Mucosa of rectum (tissue), 2 donors: Measurements from ENCODE around the gene SZRD1.

Experiments
- H3K27ac ChIP-seq, 2 donors: one replicate each; pipeline ENCODE4 v1.7.0; 2013; ENCODE audit warnings: inconsistent platforms in 2 of 2, low read depth in 2 of 2, low read length in 2 of 2
- H3K27me3 ChIP-seq, 2 donors: one replicate each; pipeline ENCODE4 v1.7.0; 2013; ENCODE audit warnings: low read length in 2 of 2; ENCODE audit not compliant: control insufficient read depth in 2 of 2, insufficient read depth in 2 of 2
- H3K36me3 ChIP-seq, 2 donors: one replicate each; pipeline ENCODE4 v1.7.0; 2013; ENCODE audit warnings: low read length in 2 of 2; ENCODE audit not compliant: control insufficient read depth in 2 of 2, insufficient read depth in 2 of 2
- H3K4me1 ChIP-seq, 2 donors: one replicate each; pipeline ENCODE4 v1.7.0; 2013; ENCODE audit warnings: low read length in 2 of 2, mild to moderate bottlenecking in 1 of 2; ENCODE audit not compliant: control insufficient read depth in 2 of 2, insufficient read depth in 2 of 2
- H3K4me3 ChIP-seq, 2 donors: one replicate each; pipeline ENCODE4 v1.7.0; 2013; ENCODE audit warnings: low read length in 2 of 2
- H3K9ac ChIP-seq, 2 donors: one replicate each; pipeline ENCODE4 v1.7.0; 2013; ENCODE audit warnings: low read length in 2 of 2, low read depth in 1 of 2, mild to moderate bottlenecking in 1 of 2
- H3K9me3 ChIP-seq, 2 donors: one replicate each; pipeline ENCODE4 v1.7.0; 2013; ENCODE audit warnings: low read length in 2 of 2; ENCODE audit not compliant: control insufficient read depth in 2 of 2
- donor health status: healthy.
- donor health status: Normal muscosa, but diverticular disease.

Gene SZRD1

DNA sequence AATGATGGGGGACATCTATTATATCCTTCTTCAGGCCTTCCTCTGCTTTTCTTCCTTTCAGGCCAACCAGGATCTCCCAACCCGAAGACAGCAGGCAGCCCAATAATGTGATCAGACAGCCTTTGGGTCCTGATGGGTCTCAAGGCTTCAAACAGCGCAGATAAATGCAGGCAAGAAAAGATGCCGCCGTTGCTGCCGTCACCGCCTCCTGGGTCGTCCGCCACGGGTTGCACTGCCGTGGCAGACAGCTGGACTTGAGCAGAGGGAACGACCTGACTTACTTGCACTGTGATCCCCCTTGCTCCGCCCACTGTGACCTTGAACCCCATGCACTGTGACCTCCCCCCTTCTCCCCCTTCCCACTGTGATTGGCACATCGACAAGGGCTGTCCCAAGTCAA lies 27.9 kb downstream of the SZRD1 start:
- H3K36me3 ChIP-seq = peaks cover 28 to 46% of the 10 kb centered on the region in 2 donors
- H3K9ac ChIP-seq = no peak overlapping the region
- H3K4me3 ChIP-seq = no peak overlapping the region
- peaks cover 0 to 6% of the 10 kb centered on the region in 2 donors for H3K4me1 ChIP-seq
- H3K27ac ChIP-seq = no peak overlapping the region
- H3K9me3 ChIP-seq = no peaks in the 10 kb centered on the region
- H3K27me3 ChIP-seq = no peaks in the 10 kb centered on the region

DNA sequence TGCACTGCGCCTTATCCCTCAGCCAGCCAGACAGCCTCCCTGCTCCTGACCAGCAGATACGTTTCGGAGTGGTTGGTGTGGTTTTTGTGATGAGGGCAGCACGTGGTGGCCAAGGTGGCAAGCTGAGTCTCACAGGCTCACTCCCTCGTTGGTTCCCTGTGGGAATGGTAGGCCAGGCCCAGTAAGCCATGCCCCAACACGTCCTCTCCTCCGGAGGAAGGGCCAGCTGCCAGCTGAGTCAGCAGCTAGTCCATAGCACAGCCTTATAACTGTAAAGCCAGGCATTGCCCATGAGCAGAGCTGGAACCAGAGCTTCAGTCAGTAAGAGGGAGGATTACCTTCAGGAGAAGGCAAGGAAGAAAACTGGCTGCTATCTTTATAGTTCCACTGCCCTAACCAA lies 29.5 kb downstream of the SZRD1 start:
- H3K4me1 ChIP-seq = peaks cover 0 to 3% of the 10 kb centered on the region in 2 donors
- H3K9ac ChIP-seq = no peak overlapping the region
- no peaks in the 10 kb centered on the region for H3K9me3 ChIP-seq
- H3K27me3 ChIP-seq = no peaks in the 10 kb centered on the region
- H3K36me3 ChIP-seq = peaks cover 28 to 46% of the 10 kb centered on the region in 2 donors
- no peak overlapping the region for H3K27ac ChIP-seq
- H3K4me3 ChIP-seq = no peak overlapping the region

DNA sequence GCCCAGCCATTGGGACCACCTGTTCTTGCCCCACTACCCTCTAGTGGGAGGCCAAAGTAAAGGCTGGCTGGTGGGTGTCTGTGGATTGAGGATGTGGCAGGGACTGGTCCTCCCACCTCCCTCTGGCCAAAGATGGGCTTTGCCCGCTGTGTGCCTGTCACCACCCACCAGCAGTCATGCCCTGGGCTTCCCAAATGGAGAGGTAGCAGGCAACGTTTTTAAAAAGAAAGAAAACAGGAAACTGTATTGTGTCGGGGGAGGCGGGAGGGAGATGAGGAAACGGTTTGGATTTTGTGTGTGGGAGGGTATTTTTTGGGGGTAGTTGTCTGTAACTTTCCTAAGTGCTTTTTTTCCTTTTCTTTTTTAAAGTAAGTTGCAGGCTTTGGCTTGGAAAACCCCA lies 30.1 kb downstream of the SZRD1 start:
- Histone ChIP-seq H3K36me3 (peaks cover 28 to 46% of the 10 kb centered on the region in 2 donors), H3K27ac (no peak overlapping the region), H3K9ac (no peak overlapping the region), H3K27me3 (no peaks in the 10 kb centered on the region), H3K4me1 (peaks cover 0 to 2% of the 10 kb centered on the region in 2 donors), H3K4me3 (no peak overlapping the region), H3K9me3 (no peaks in the 10 kb centered on the region)

DNA sequence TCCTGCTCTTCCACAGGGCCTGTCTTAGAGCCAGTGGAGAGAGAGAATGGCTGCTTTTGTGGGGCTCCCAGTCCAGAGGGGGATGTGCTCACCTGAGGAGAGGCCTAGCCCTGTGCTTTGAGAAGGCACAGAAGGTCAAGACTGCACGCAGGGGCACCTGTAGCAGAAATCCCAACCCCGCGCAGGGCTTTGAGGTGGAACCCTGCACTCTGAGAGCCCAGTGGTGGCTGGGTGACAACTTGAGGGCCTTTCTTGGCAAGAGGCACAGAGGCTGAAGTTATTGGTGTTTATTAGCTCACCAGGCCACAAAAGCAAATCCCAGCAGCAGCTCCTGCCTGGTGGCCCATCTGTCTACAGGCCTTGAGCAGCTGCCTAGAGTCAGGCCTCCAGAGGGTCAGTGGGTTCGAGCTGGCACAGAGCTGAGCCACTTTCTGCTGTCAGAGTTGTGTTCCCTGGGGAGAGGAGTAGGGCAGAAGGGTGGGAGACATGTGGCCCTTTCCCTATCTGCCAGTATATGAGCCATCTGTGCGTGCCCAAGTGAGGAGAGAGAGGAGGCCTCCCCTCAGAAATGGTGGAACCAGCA lies 31.4 kb downstream of the SZRD1 start:
- Histone ChIP-seq H3K27me3 (no peaks in the 10 kb centered on the region), H3K4me3 (no peak overlapping the region), H3K27ac (no peak overlapping the region), H3K4me1 (peaks cover 0 to 2% of the 10 kb centered on the region in 2 donors), H3K36me3 (peaks cover 24 to 44% of the 10 kb centered on the region in 2 donors), H3K9me3 (no peaks in the 10 kb centered on the region), H3K9ac (no peak overlapping the region)

DNA sequence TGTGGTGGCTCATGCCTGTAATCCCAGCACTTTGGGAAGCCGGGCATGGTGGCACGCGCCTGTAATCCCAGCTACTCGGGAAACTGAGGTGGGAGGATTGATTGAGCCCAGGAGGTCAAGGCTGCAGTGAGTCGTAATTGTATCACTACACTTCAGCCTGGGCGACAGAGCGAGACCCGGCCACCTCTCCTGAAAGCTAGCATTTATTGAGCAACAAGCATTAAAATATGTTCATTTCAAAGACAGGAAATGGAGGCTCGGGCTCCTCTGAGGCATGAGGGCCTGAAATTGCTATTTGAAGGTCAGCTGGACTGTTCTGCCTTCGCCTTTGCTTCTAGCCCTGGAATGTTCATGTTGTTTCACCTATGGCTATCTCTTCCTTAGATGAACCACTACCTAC lies 35.7 kb downstream of the SZRD1 start:
- no peaks in the 10 kb centered on the region for H3K4me1 ChIP-seq
- H3K27me3 ChIP-seq = no peaks in the 10 kb centered on the region
- no peak overlapping the region for H3K27ac ChIP-seq
- no peak overlapping the region for H3K9ac ChIP-seq
- peaks cover 4 to 6% of the 10 kb centered on the region in 2 donors for H3K36me3 ChIP-seq
- H3K9me3 ChIP-seq = no peaks in the 10 kb centered on the region
- no peak overlapping the region for H3K4me3 ChIP-seq

DNA sequence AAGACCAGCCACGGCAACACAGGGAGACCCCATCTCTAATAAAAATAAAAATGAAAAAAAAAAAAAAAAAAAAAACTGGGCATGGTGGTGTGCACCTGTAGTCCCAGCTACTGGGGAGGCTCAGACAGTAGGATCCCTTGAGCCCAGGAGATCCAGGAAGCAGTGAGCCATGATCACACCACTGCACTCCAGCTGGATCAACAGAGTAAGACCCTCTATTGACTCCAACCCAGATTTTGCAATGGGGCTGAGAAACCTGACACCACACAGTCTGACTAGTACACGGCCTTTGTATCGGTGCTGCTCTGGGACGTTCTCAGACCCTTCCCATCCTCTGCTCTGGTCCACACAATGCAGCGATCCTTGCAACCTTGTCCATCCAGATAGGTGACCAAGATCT lies 38.4 kb downstream of the SZRD1 start:
- Histone ChIP-seq H3K27ac (no peak overlapping the region), H3K4me3 (no peak overlapping the region), H3K4me1 (no peaks in the 10 kb centered on the region), H3K9ac (no peak overlapping the region), H3K9me3 (no peaks in the 10 kb centered on the region), H3K36me3 (no peaks in the 10 kb centered on the region), H3K27me3 (no peaks in the 10 kb centered on the region)

DNA sequence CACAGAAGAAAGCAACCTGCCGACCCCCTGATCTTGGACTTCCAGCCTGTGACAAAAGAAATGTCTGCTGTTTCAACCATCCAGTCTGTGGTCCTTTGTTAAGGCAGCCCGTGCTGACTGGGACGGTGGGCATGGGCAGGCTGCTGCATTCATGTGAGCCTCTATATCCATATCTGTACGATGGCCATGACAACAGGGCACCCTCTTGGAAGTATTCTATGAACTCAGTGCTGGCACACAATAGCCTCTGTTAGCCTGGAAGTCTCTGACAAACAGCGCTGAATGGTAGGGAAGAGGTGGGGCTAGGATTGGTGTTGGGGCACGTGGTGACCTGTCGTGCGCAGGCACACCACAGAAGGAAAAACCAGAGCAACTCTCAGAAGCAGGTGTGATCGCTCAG lies 39.8 kb downstream of the SZRD1 start:
- Histone ChIP-seq H3K4me1 (no peaks in the 10 kb centered on the region), H3K27me3 (no peaks in the 10 kb centered on the region), H3K27ac (no peak overlapping the region), H3K9ac (no peak overlapping the region), H3K36me3 (no peaks in the 10 kb centered on the region), H3K9me3 (no peaks in the 10 kb centered on the region), H3K4me3 (no peak overlapping the region)

DNA sequence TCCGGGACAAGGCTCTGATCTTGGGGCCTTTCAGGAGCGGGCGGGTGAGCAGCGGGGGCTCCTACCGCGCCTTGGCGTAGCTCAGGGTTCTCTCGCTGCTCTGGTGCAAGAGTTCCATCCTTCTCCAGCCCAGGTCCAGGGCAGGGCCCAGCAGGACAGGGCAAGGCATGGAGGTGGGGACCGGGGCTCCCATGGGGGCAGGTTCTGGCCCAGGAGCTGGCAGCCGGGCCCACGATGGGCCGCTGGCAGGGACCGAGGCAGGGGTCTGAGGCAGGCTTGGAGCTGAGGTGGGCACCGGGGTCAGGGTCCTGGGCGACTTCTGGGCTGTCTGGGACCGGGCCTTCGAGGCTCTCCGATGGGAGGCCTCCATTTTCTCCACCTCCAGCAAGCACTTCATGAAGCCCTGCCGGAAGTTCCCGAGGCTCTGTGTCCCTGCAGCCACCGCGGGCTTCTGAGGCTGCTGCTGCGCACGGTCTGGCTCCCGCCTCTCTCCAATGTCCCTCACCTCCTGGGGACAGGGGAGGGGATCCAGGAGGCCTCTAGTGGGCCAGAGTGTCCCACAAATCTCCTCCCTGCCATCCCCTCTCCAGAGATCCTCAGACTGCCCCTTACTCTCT lies 42.6 kb downstream of the SZRD1 start:
- H3K4me1 ChIP-seq = no peaks in the 10 kb centered on the region
- no peak overlapping the region for H3K27ac ChIP-seq
- no peaks in the 10 kb centered on the region for H3K36me3 ChIP-seq
- H3K9me3 ChIP-seq = no peaks in the 10 kb centered on the region
- no peak overlapping the region for H3K4me3 ChIP-seq
- no peaks in the 10 kb centered on the region for H3K27me3 ChIP-seq
- no peak overlapping the region for H3K9ac ChIP-seq

DNA sequence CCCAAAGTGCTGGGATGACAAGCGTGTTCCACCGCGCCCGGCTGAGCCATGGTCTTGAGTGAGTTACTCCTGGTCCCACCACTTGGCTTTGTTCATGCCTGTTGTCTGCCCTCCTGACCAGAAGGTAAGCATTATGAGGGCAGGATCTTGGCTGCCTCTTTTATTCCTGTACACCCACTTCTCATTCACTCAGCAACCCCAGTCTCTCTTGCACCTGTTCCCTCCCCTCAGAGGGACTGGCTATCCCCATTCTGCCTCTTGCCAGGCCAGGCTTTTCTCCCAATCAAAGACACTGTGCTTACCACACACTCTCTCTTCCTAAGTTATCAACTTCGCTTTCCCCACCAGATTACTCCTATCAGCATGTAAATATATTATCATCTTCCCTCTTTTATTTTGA lies 43.8 kb downstream of the SZRD1 start:
- Histone ChIP-seq H3K4me3 (no peak overlapping the region), H3K27ac (no peak overlapping the region), H3K9ac (no peak overlapping the region), H3K4me1 (no peaks in the 10 kb centered on the region), H3K36me3 (no peaks in the 10 kb centered on the region), H3K9me3 (no peaks in the 10 kb centered on the region), H3K27me3 (no peaks in the 10 kb centered on the region)

DNA sequence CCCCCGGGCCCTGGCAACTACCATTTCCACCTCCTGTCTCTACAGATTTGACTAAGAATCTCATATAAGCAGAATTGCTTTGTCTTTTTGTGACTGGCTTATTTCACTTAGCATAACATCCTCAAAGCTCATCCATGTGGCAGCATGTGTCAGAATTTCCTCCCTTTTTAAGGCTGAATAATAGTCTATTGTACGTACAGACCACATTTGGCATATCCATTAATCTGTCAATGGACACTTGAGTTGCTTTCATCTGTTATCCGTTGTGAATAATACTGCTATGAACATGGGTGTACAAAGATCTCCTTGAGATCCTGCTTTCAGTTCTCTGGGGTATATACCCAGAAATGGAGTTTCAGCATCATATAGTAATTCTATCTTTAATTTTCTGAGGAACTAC lies 46.1 kb downstream of the SZRD1 start:
- H3K27me3 ChIP-seq = no peaks in the 10 kb centered on the region
- H3K36me3 ChIP-seq = no peaks in the 10 kb centered on the region
- H3K9ac ChIP-seq = no peak overlapping the region
- no peak overlapping the region for H3K27ac ChIP-seq
- no peaks in the 10 kb centered on the region for H3K9me3 ChIP-seq
- no peaks in the 10 kb centered on the region for H3K4me1 ChIP-seq
- H3K4me3 ChIP-seq = no peak overlapping the region
